ENCODE measurements around the gene TKTL2.

The TKTL2 gene

GRCh38 chr4:163485589-163485988 is 12.0 kb upstream of the TKTL2 start:
- Histone ChIP-seq H3K4me3 (ENCODE audit: low read length) (no peak overlapping the region), H3K27ac (ENCODE audit: low read length) (no peak overlapping the region)
- WGBS (ENCODE audit: insufficient coverage, insufficient read length) = no CpG with 5 or more reads among the region's 2 CpGs

GRCh38 chr4:163484906-163485305 is 11.4 kb upstream of the TKTL2 start:
- DNase-seq (ENCODE audit: low read depth, low spot score) = peak; percentile 39
- WGBS (ENCODE audit: insufficient coverage, insufficient read length) = no CpG with 5 or more reads among the region's 4 CpGs

More at GRCh38 chr4:163485589-163485988, 12.0 kb upstream of the TKTL2 start:
- no peaks in the 10 kb centered on the region for H3K9me3 ChIP-seq (ENCODE audit: control insufficient read depth, insufficient read depth, low read length)
- H3K27me3 ChIP-seq (ENCODE audit: control insufficient read depth, insufficient read depth, low read length) = no peaks in the 10 kb centered on the region
- H3K4me1 ChIP-seq (ENCODE audit: control insufficient read depth, insufficient read depth, low read length) = no peaks in the 10 kb centered on the region
- no peak for DNase-seq (ENCODE audit: low read depth, low spot score)
- no peaks in the 10 kb centered on the region for H3K36me3 ChIP-seq (ENCODE audit: control insufficient read depth, insufficient read depth, low read length)

GRCh38 chr4:163482190-163482589 is 8.6 kb upstream of the TKTL2 start:
- Histone ChIP-seq H3K4me1 (ENCODE audit: control insufficient read depth, insufficient read depth, low read length) (no peaks in the 10 kb centered on the region), H3K36me3 (ENCODE audit: control insufficient read depth, insufficient read depth, low read length) (no peaks in the 10 kb centered on the region), H3K27me3 (ENCODE audit: control insufficient read depth, insufficient read depth, low read length) (no peaks in the 10 kb centered on the region), H3K4me3 (ENCODE audit: low read length) (no peak overlapping the region), H3K9me3 (ENCODE audit: control insufficient read depth, insufficient read depth, low read length) (no peaks in the 10 kb centered on the region), H3K27ac (ENCODE audit: low read length) (no peak overlapping the region)
- WGBS (ENCODE audit: insufficient coverage, insufficient read length) = no CpG with 5 or more reads among the region's 1 CpG
- DNase-seq (ENCODE audit: low read depth, low spot score) = no peak

More at GRCh38 chr4:163484906-163485305, 11.4 kb upstream of the TKTL2 start:
- Histone ChIP-seq H3K9me3 (ENCODE audit: control insufficient read depth, insufficient read depth, low read length) (no peaks in the 10 kb centered on the region), H3K27ac (ENCODE audit: low read length) (no peak overlapping the region), H3K4me1 (ENCODE audit: control insufficient read depth, insufficient read depth, low read length) (no peaks in the 10 kb centered on the region), H3K36me3 (ENCODE audit: control insufficient read depth, insufficient read depth, low read length) (no peaks in the 10 kb centered on the region), H3K27me3 (ENCODE audit: control insufficient read depth, insufficient read depth, low read length) (no peaks in the 10 kb centered on the region), H3K4me3 (ENCODE audit: low read length) (no peak overlapping the region)

GRCh38 chr4:163476761-163477438 is 3.3 kb upstream of the TKTL2 start:
- Histone ChIP-seq H3K4me3 (ENCODE audit: low read length) (no peak overlapping the region), H3K9me3 (ENCODE audit: control insufficient read depth, insufficient read depth, low read length) (no peaks in the 10 kb centered on the region), H3K36me3 (ENCODE audit: control insufficient read depth, insufficient read depth, low read length) (no peaks in the 10 kb centered on the region), H3K4me1 (ENCODE audit: control insufficient read depth, insufficient read depth, low read length) (no peaks in the 10 kb centered on the region), H3K27me3 (ENCODE audit: control insufficient read depth, insufficient read depth, low read length) (no peaks in the 10 kb centered on the region), H3K27ac (ENCODE audit: low read length) (no peak overlapping the region)
- DNase-seq (ENCODE audit: low read depth, low spot score) = no peak
- no CpG with 5 or more reads among the region's 5 CpGs for WGBS (ENCODE audit: insufficient coverage, insufficient read length)

GRCh38 chr4:163474027-163474426 is 473 bp upstream of the TKTL2 start:
- H3K36me3 ChIP-seq (ENCODE audit: control insufficient read depth, insufficient read depth, low read length) = no peaks in the 10 kb centered on the region
- H3K4me3 ChIP-seq (ENCODE audit: low read length) = no peak overlapping the region
- H3K4me1 ChIP-seq (ENCODE audit: control insufficient read depth, insufficient read depth, low read length) = no peaks in the 10 kb centered on the region
- no peak for DNase-seq (ENCODE audit: low read depth, low spot score)
- H3K9me3 ChIP-seq (ENCODE audit: control insufficient read depth, insufficient read depth, low read length) = no peaks in the 10 kb centered on the region
- no peaks in the 10 kb centered on the region for H3K27me3 ChIP-seq (ENCODE audit: control insufficient read depth, insufficient read depth, low read length)
- WGBS (ENCODE audit: insufficient coverage, insufficient read length) = no CpG with 5 or more reads among the region's 3 CpGs
- H3K27ac ChIP-seq (ENCODE audit: low read length) = no peak overlapping the region

- no peak for DNase-seq (ENCODE audit: low read depth, low spot score)
- Histone ChIP-seq H3K36me3 (ENCODE audit: control insufficient read depth, insufficient read depth, low read length) (no peaks in the 10 kb centered on the region), H3K4me1 (ENCODE audit: control insufficient read depth, insufficient read depth, low read length) (no peaks in the 10 kb centered on the region), H3K4me3 (ENCODE audit: low read length) (no peak overlapping the region), H3K9me3 (ENCODE audit: control insufficient read depth, insufficient read depth, low read length) (no peaks in the 10 kb centered on the region), H3K27ac (ENCODE audit: low read length) (no peak overlapping the region), H3K27me3 (ENCODE audit: control insufficient read depth, insufficient read depth, low read length) (no peaks in the 10 kb centered on the region)
- WGBS (ENCODE audit: insufficient coverage, insufficient read length) = no CpG with 5 or more reads among the region's 14 CpGs
Observed at GRCh38 chr4:163473130-163473529, 424 bp downstream of the TKTL2 start.

- no peak overlapping the region for H3K27ac ChIP-seq (ENCODE audit: low read length)
- H3K4me1 ChIP-seq (ENCODE audit: control insufficient read depth, insufficient read depth, low read length) = no peaks in the 10 kb centered on the region
- no peak for DNase-seq (ENCODE audit: low read depth, low spot score)
- no peaks in the 10 kb centered on the region for H3K9me3 ChIP-seq (ENCODE audit: control insufficient read depth, insufficient read depth, low read length)
- no peaks in the 10 kb centered on the region for H3K36me3 ChIP-seq (ENCODE audit: control insufficient read depth, insufficient read depth, low read length)
- no CpG with 5 or more reads among the region's 3 CpGs for WGBS (ENCODE audit: insufficient coverage, insufficient read length)
- no peak overlapping the region for H3K4me3 ChIP-seq (ENCODE audit: low read length)
- H3K27me3 ChIP-seq (ENCODE audit: control insufficient read depth, insufficient read depth, low read length) = no peaks in the 10 kb centered on the region
Observed at GRCh38 chr4:163470391-163470790, 3.2 kb downstream of the TKTL2 start.

GRCh38 chr4:163467082-163467770 is 6.3 kb downstream of the TKTL2 start:
- Histone ChIP-seq H3K9me3 (ENCODE audit: control insufficient read depth, insufficient read depth, low read length) (no peaks in the 10 kb centered on the region), H3K4me1 (ENCODE audit: control insufficient read depth, insufficient read depth, low read length) (no peaks in the 10 kb centered on the region), H3K27me3 (ENCODE audit: control insufficient read depth, insufficient read depth, low read length) (no peaks in the 10 kb centered on the region), H3K36me3 (ENCODE audit: control insufficient read depth, insufficient read depth, low read length) (no peaks in the 10 kb centered on the region), H3K27ac (ENCODE audit: low read length) (no peak overlapping the region), H3K4me3 (ENCODE audit: low read length) (no peak overlapping the region)
- WGBS (ENCODE audit: insufficient coverage, insufficient read length) = no CpG with 5 or more reads among the region's 4 CpGs
- no peak for DNase-seq (ENCODE audit: low read depth, low spot score)

- no peaks in the 10 kb centered on the region for H3K36me3 ChIP-seq (ENCODE audit: control insufficient read depth, insufficient read depth, low read length)
- WGBS (ENCODE audit: insufficient coverage, insufficient read length) = no CpG with 5 or more reads among the region's 5 CpGs
- no peak for DNase-seq (ENCODE audit: low read depth, low spot score)
- no peak overlapping the region for H3K27ac ChIP-seq (ENCODE audit: low read length)
- H3K9me3 ChIP-seq (ENCODE audit: control insufficient read depth, insufficient read depth, low read length) = no peaks in the 10 kb centered on the region
- no peak overlapping the region for H3K4me3 ChIP-seq (ENCODE audit: low read length)
- no peaks in the 10 kb centered on the region for H3K4me1 ChIP-seq (ENCODE audit: control insufficient read depth, insufficient read depth, low read length)
- H3K27me3 ChIP-seq (ENCODE audit: control insufficient read depth, insufficient read depth, low read length) = no peaks in the 10 kb centered on the region
Observed at GRCh38 chr4:163462556-163462955, 11.0 kb downstream of the TKTL2 start.

GRCh38 chr4:163448540-163449203 is 24.9 kb downstream of the TKTL2 start:
- Histone ChIP-seq H3K27me3 (ENCODE audit: control insufficient read depth, insufficient read depth, low read length) (no peaks in the 10 kb centered on the region), H3K27ac (ENCODE audit: low read length) (no peak overlapping the region), H3K4me3 (ENCODE audit: low read length) (no peak overlapping the region), H3K4me1 (ENCODE audit: control insufficient read depth, insufficient read depth, low read length) (no peaks in the 10 kb centered on the region), H3K36me3 (ENCODE audit: control insufficient read depth, insufficient read depth, low read length) (no peaks in the 10 kb centered on the region), H3K9me3 (ENCODE audit: control insufficient read depth, insufficient read depth, low read length) (no peaks in the 10 kb centered on the region)
- no peak for DNase-seq (ENCODE audit: low read depth, low spot score)
- no CpG with 5 or more reads among the region's 6 CpGs for WGBS (ENCODE audit: insufficient coverage, insufficient read length)
